ENCODE results near the gene ZC3HAV1. TPM values are rescaled to one million over a fixed set of nuclear protein-coding genes. Genes with fewer than 3 reads are reported as not detected.

ZC3HAV1 gene
- total and polyA plus RNA-seq, 9 of the 15 experiments (the other 6 are each of a cell fraction or from before 2014, with no cell fraction given): 11.9 to 40.5 (median 23.9) TPM

- TF ChIP-seq ZMIZ1 (IDR thresholded peaks at IDR 0.05; ENCODE audit: low read depth in 2 of 2, low read length in 2 of 2) (no peak), SNIP1 (IDR thresholded peaks at IDR 0.05; ENCODE audit: low read depth) (no peak), NFRKB (IDR thresholded peaks at IDR 0.05; ENCODE audit: low read depth) (no peak), ZNF324 (CRISPR knock-in tag; IDR thresholded peaks at IDR 0.05) (no peak; the same call in 1 of the 2 replicates), LARP7 (IDR thresholded peaks at IDR 0.05) (no peak), PATZ1 (CRISPR knock-in tag; IDR thresholded peaks at IDR 0.05; ENCODE audit: borderline replicate concordance) (no peak), TCFL5 (CRISPR knock-in tag; conservative IDR thresholded peaks at IDR 0.05) (no peak), DPF2 (IDR thresholded peaks at IDR 0.05) (peak; percentile 87), CCNT2 (IDR thresholded peaks at IDR 0.05; ENCODE audit: borderline replicate concordance, extremely low read depth, insufficient read length, low read depth, low read length) (peak; percentile 62), DLX4 (CRISPR knock-in tag; IDR thresholded peaks at IDR 0.05) (no peak), ZSCAN32 (CRISPR knock-in tag; IDR thresholded peaks at IDR 0.05) (no peak), DDX20 (tag; IDR thresholded peaks at IDR 0.05; ENCODE audit: low read depth) (no peak), MAX (CRISPR knock-in tag; IDR thresholded peaks at IDR 0.05) (peak; percentile 82)
These were observed 9.4 kb upstream of the ZC3HAV1 start (continued) for GRCh38 chr7:139118805-139119485.

Data from K562 (cell line).